Erythroblast (primary cell): ENCODE results near the gene IMPG2.

Experiments
- GATA1 ChIP-seq: IDR thresholded peaks from 2 replicates; pipeline ENCODE4 v1.6.1; 2011; ENCODE audit warnings: low read depth, mild to moderate bottlenecking, control low read depth, low read length, moderate library complexity
- POLR2A ChIP-seq: IDR thresholded peaks from 2 replicates; pipeline ENCODE4 v1.6.1; 2011; ENCODE audit warnings: mild to moderate bottlenecking, low read length

DNA sequence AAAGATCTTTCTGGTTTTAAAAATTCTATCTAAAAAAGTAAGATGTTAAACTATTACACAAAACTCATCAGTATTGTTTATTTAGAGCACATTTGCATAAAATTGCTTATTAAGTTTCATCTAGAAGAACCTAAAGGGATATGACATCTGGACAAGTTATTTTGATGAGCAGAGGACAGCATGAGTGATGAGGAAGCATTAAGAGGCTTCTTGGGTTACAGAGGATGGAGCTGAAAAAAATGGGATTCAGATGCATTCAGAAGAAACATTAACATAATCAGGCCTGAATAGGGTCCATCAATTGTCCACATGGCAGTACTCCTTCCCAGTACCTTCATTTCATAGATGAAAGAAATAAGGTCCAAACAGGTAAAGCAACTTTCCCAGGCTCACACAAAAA, 41.6 kb downstream of the IMPG2 start:
- TF ChIP-seq GATA1 (no peak), POLR2A (no peak)
